Activated CD4-positive, alpha-beta T cell treated with anti-CD3 and anti-CD28 coated beads for 36 hours (primary cell): ENCODE data around the gene SH3GLB2. TPM values are rescaled to one million over a fixed set of nuclear protein-coding genes. Genes with fewer than 3 reads are reported as not detected.

Experiments
- ATAC-seq: fragments of 200-7000 bp; cut with Tn5 transposase; one replicate; pipeline ENCODE4 v1.10.0; 2021; ENCODE audit warnings: mild to moderate bottlenecking, moderate library complexity
- CTCF ChIA-PET: fragments of 350-600 bp; sonication (Branson Sonifier 250); formaldehyde crosslinking; loops from one replicate; lab custom pipeline; 2021; ENCODE audit warnings: antibody characterized with exemption; lab: Charles Lee
- POLR2A ChIA-PET: fragments of 350-600 bp; sonication (Branson Sonifier 250); formaldehyde crosslinking; loops from one replicate; lab custom pipeline; 2021; ENCODE audit warnings: antibody characterized with exemption, inconsistent platforms; lab: Charles Lee
- DNase-seq: peaks from one replicate; pipeline ENCODE4 v3.0.0-alpha.2; 2020
- H3K27ac Mint-ChIP-seq: one replicate; pipeline ENCODE4 v1.8.0; 2021; ENCODE audit warnings: mixed read lengths
- H3K27me3 Mint-ChIP-seq: one replicate; pipeline ENCODE4 v1.8.0; 2021; ENCODE audit warnings: mixed read lengths
- H3K36me3 Mint-ChIP-seq: one replicate; pipeline ENCODE4 v1.8.0; 2021; ENCODE audit warnings: low read depth, mixed read lengths
- H3K4me1 Mint-ChIP-seq: one replicate; pipeline ENCODE4 v1.8.0; 2021; ENCODE audit warnings: mixed read lengths
- H3K4me3 Mint-ChIP-seq: one replicate; pipeline ENCODE4 v1.8.0; 2021; ENCODE audit warnings: mild to moderate bottlenecking, moderate library complexity, mixed read lengths
- H3K9me3 Mint-ChIP-seq: one replicate; pipeline ENCODE4 v1.8.0; 2021; ENCODE audit warnings: low read depth, mixed read lengths
- intact Hi-C, 2 experiments: fragments of 100-400 bp; cut with DNase I in 1 of 2; cut with micrococcal nuclease in 1 of 2; formaldehyde crosslinking; loops; one replicate each; pipeline versions ENCODE4 v1.14.2 to v1.15.1; 2022 to 2024; cut with DNase I, micrococcal nuclease
- total RNA-seq, 2 experiments: library from RNA; stranded (reverse); gene quantifications; one replicate each; pipeline ENCODE4 v1.2.3, GENCODE V29; 2021

SH3GLB2 gene
- total RNA-seq, 2 experiments from 2014 or later: 49.1 to 53.7 TPM

GRCh38 chr9:129031514-129031913 lies 3.4 kb upstream of the SH3GLB2 start:
- POLR2A ChIA-PET: no interaction called here
- CTCF ChIA-PET: interaction anchor here (0.5 to 0.7 kb wide), 2 partner anchors 8 to 578 kb away, joined by 3 to 4 read pairs; no protein-coding TSS in a partner anchor
- DNase-seq (no peak), ATAC-seq (no peak)
- H3K36me3 Mint-ChIP-seq: no peaks in the 10 kb centered on the region
- H3K4me1 Mint-ChIP-seq: peaks cover 17% of the 10 kb centered on the region
- no peak overlapping the region for H3K27ac Mint-ChIP-seq
- no peak overlapping the region for H3K4me3 Mint-ChIP-seq
- no peaks in the 10 kb centered on the region for H3K27me3 Mint-ChIP-seq
- no peaks in the 10 kb centered on the region for H3K9me3 Mint-ChIP-seq
- intact Hi-C loops: no loop called here

DNA sequence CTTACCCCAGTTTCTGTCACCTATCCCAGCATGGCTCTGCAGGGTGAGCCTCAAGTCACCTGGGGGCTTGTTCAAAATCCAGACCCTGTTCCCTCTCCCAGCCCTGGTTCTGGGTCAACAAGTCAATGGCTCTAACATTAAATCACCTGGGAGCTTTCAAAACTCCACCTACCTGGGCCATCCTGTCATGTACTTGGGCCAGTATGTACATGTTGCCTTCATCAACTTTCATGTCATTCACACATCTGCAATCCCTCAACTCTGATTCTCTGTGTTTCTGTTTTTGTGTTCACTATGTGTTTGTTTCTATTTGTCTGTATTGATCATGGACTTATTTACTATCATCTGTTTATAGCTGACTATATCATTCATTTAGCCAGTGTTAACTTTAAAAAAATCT lies 2.1 kb upstream of the SH3GLB2 start:
- intact Hi-C loops: no loop called here
- DNase-seq (no peak), ATAC-seq (no peak)
- H3K4me1 Mint-ChIP-seq: peaks cover 17% of the 10 kb centered on the region
- no peaks in the 10 kb centered on the region for H3K36me3 Mint-ChIP-seq
- H3K4me3 Mint-ChIP-seq: no peak overlapping the region
- POLR2A ChIA-PET: no interaction called here
- no peaks in the 10 kb centered on the region for H3K9me3 Mint-ChIP-seq
- H3K27me3 Mint-ChIP-seq: no peaks in the 10 kb centered on the region
- H3K27ac Mint-ChIP-seq: peak overlapping the region; percentile 2
- CTCF ChIA-PET: no interaction called here

DNA sequence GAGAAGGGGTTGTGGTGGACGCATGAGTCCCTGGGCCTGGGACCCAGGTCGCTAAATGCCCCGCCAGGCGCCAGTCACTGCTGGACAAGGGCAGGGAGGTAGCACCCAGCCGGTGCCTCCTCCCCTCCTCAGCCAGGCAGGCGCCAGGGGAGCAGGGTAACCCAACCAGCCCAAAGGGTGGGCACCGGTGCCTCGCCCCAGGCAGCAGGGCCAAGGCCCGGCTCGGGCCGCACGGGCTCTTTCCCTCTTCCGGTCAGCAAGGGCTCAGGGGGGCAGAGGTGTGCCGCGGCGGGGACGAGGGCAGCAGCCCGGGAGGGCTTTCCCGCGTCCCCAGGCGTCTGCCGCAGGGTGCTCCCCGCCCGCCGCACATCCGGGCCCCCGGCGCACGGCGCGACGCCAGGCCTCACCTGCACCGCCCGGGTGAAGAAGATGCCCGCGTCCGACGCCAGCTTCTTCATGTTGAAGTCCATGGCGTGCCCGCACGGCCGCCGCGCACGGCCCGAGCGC lies 393 bp downstream of the SH3GLB2 start:
- peak; percentile 82 for DNase-seq

GRCh38 chr9:129027224-129027684 lies 877 bp downstream of the SH3GLB2 start:
- Mint-ChIP-seq H3K27me3 (no peaks in the 10 kb centered on the region), H3K9me3 (no peaks in the 10 kb centered on the region), H3K27ac (peak overlapping the region; percentile 52), H3K4me3 (peak overlapping the region; percentile 81), H3K36me3 (no peaks in the 10 kb centered on the region), H3K4me1 (peaks cover 22% of the 10 kb centered on the region)
- ChIA-PET POLR2A (interaction anchor here (0.6 to 1.4 kb wide), 2 partner anchors 12 to 475 kb away, joined by 4 to 5 read pairs; partner anchors contain the start of gene SPTAN1), CTCF (interaction anchor here (1.1 kb wide), 1 partner anchor 12 kb away, joined by 6 read pairs; no protein-coding TSS in a partner anchor)
- DNase-seq: no peak
- intact Hi-C loops: loop anchor here in 1 of 2 experiments (5.0 kb wide), 3 partner anchors 240 to 960 kb away; partner anchors contain the start of genes DYNC2I2, NAIF1, SLC25A25 and TBC1D13
- no peak for ATAC-seq

More for the DNA sequence above, 393 bp downstream of the SH3GLB2 start:
- ChIA-PET CTCF (interaction anchor here (0.5 to 1.1 kb wide), 3 partner anchors 11 to 1805 kb away, joined by 3 to 6 read pairs (median 3); no protein-coding TSS in a partner anchor), POLR2A (interaction anchor here (0.6 to 1.4 kb wide), 4 partner anchors 12 to 477 kb away, joined by 3 to 5 read pairs (median 4); partner anchors contain the start of gene SPTAN1)
- peak overlapping the region; percentile 52 for H3K27ac Mint-ChIP-seq
- H3K9me3 Mint-ChIP-seq: no peaks in the 10 kb centered on the region
- H3K4me3 Mint-ChIP-seq: peak overlapping the region; percentile 81
- peak; percentile 69 for ATAC-seq
- intact Hi-C loops: loop anchor here (1.0 to 5.0 kb wide), 17 partner anchors 9 to 960 kb away; partner anchors contain the start of genes CRAT (in 2 of the 2), MIGA2 (in 2 of the 2), DOLK (in 1 of the 2) and DYNC2I2 (in 1 of the 2)
- peaks cover 20% of the 10 kb centered on the region for H3K4me1 Mint-ChIP-seq
- H3K27me3 Mint-ChIP-seq: no peaks in the 10 kb centered on the region
- H3K36me3 Mint-ChIP-seq: no peaks in the 10 kb centered on the region

GRCh38 chr9:129026442-129027223 lies 1.5 kb downstream of the SH3GLB2 start:
- Mint-ChIP-seq H3K4me1 (peaks cover 26% of the 10 kb centered on the region), H3K9me3 (no peaks in the 10 kb centered on the region), H3K4me3 (peak overlapping the region; percentile 81), H3K27me3 (no peaks in the 10 kb centered on the region), H3K27ac (peak overlapping the region; percentile 52), H3K36me3 (no peaks in the 10 kb centered on the region)
- no peak for ATAC-seq
- DNase-seq: no peak
- ChIA-PET POLR2A (no interaction called here), CTCF (interaction anchor here (0.7 kb wide), 1 partner anchor 940 kb away, joined by 3 read pairs; no protein-coding TSS in a partner anchor)
- intact Hi-C loops: loop anchor here in 1 of 2 experiments (5.0 kb wide), 3 partner anchors 239 to 959 kb away; partner anchors contain the start of genes DYNC2I2, NAIF1, SLC25A25 and TBC1D13

GRCh38 chr9:129023908-129024233 lies 4.3 kb downstream of the SH3GLB2 start:
- DNase-seq (no peak), ATAC-seq (no peak)
- no peak overlapping the region for H3K27ac Mint-ChIP-seq
- H3K36me3 Mint-ChIP-seq: peaks cover 2% of the 10 kb centered on the region
- CTCF ChIA-PET: interaction anchor here (0.6 to 0.8 kb wide), 2 partner anchors 8 to 37 kb away, joined by 3 to 4 read pairs; no protein-coding TSS in a partner anchor
- H3K27me3 Mint-ChIP-seq: no peaks in the 10 kb centered on the region
- H3K9me3 Mint-ChIP-seq: no peaks in the 10 kb centered on the region
- H3K4me3 Mint-ChIP-seq: no peak overlapping the region
- intact Hi-C loops: no loop called here
- peaks cover 25% of the 10 kb centered on the region for H3K4me1 Mint-ChIP-seq
- POLR2A ChIA-PET: no interaction called here

GRCh38 chr9:129023036-129023907 lies 4.9 kb downstream of the SH3GLB2 start:
- ChIA-PET POLR2A (no interaction called here), CTCF (interaction anchor here (0.6 to 0.8 kb wide), 2 partner anchors 8 to 37 kb away, joined by 3 to 4 read pairs; no protein-coding TSS in a partner anchor)
- ATAC-seq (no peak), DNase-seq (no peak)
- no peak overlapping the region for H3K27ac Mint-ChIP-seq
- intact Hi-C loops: no loop called here
- no peaks in the 10 kb centered on the region for H3K27me3 Mint-ChIP-seq
- H3K4me1 Mint-ChIP-seq: peaks cover 24% of the 10 kb centered on the region
- peaks cover 3% of the 10 kb centered on the region for H3K36me3 Mint-ChIP-seq
- H3K4me3 Mint-ChIP-seq: no peak overlapping the region
- no peaks in the 10 kb centered on the region for H3K9me3 Mint-ChIP-seq

GRCh38 chr9:129022037-129022436 lies 6.1 kb downstream of the SH3GLB2 start:
- H3K27me3 Mint-ChIP-seq: no peaks in the 10 kb centered on the region
- CTCF ChIA-PET: interaction anchor here (0.7 kb wide), 1 partner anchor 75 kb away, joined by 4 read pairs; no protein-coding TSS in a partner anchor
- peak overlapping the region; percentile 6 for H3K27ac Mint-ChIP-seq
- intact Hi-C loops: no loop called here
- peaks cover 4% of the 10 kb centered on the region for H3K36me3 Mint-ChIP-seq
- DNase-seq (no peak), ATAC-seq (no peak)
- no peak overlapping the region for H3K4me3 Mint-ChIP-seq
- H3K4me1 Mint-ChIP-seq: peaks cover 19% of the 10 kb centered on the region
- POLR2A ChIA-PET: no interaction called here
- H3K9me3 Mint-ChIP-seq: no peaks in the 10 kb centered on the region

GRCh38 chr9:129021091-129021490 lies 7.0 kb downstream of the SH3GLB2 start:
- intact Hi-C loops: no loop called here
- CTCF ChIA-PET: interaction anchor here (0.6 kb wide), 1 partner anchor 118 kb away, joined by 3 read pairs; no protein-coding TSS in a partner anchor

GRCh38 chr9:129014608-129015007 lies 13.5 kb downstream of the SH3GLB2 start:
- Mint-ChIP-seq H3K9me3 (no peaks in the 10 kb centered on the region), H3K36me3 (peaks cover 4% of the 10 kb centered on the region), H3K4me1 (no peaks in the 10 kb centered on the region), H3K27ac (no peak overlapping the region), H3K4me3 (no peak overlapping the region), H3K27me3 (no peaks in the 10 kb centered on the region)
- ATAC-seq (no peak), DNase-seq (no peak)
- POLR2A ChIA-PET: no interaction called here
- intact Hi-C loops: no loop called here
- CTCF ChIA-PET: no interaction called here

More at GRCh38 chr9:129021091-129021490, 7.0 kb downstream of the SH3GLB2 start:
- POLR2A ChIA-PET: interaction anchor here (0.6 kb wide), 1 partner anchor 32 kb away, joined by 4 read pairs; no protein-coding TSS in a partner anchor
- Mint-ChIP-seq H3K4me3 (no peak overlapping the region), H3K27me3 (no peaks in the 10 kb centered on the region), H3K4me1 (peaks cover 14% of the 10 kb centered on the region), H3K36me3 (peaks cover 4% of the 10 kb centered on the region), H3K27ac (no peak overlapping the region), H3K9me3 (no peaks in the 10 kb centered on the region)
- DNase-seq (no peak), ATAC-seq (no peak)
